Measurements from ENCODE around the gene TMUB1. TPM values are rescaled to one million over a fixed set of nuclear protein-coding genes. Genes with fewer than 3 reads are reported as not detected.

The TMUB1 gene
- total and polyA plus RNA-seq, 2 donors (not counting 1 experiment from before 2014, with no cell fraction given): 49.2 to 102 TPM

GRCh38 chr7:151087245-151088018 is 4.1 kb upstream of the TMUB1 start:
- H3K4me1 Mint-ChIP-seq: peaks cover 41% of the 10 kb centered on the region
- ChIA-PET POLR2A (no interaction called here), CTCF (interaction anchor here (1.3 kb wide), 1 partner anchor 36 kb away, joined by 4 read pairs; no protein-coding TSS in a partner anchor)
- H3K27ac Mint-ChIP-seq: peak overlapping the region; percentile 72
- H3K4me1 ChIP-seq (ENCODE audit: control insufficient read depth in 2 of 2, insufficient read depth in 2 of 2, low read length in 2 of 2): peaks cover 46 to 47% of the 10 kb centered on the region in 2 donors
- peak; percentile 69 for DNase-seq
- H3K4me2 ChIP-seq (replicated peaks; ENCODE audit: low read depth, low read length, poor library complexity, severe bottlenecking): peak overlapping the region; percentile 100
- peak overlapping the region in 4 of 5 experiments; percentile 43 to 75 (median 68) for H3K4me3 ChIP-seq (ENCODE audit: control extremely low read depth in 1 of 5, extremely low read depth in 1 of 5, insufficient read depth in 1 of 5, low read depth in 2 of 5, low read length in 4 of 5)
- TF ChIP-seq CTCF (IDR thresholded peaks at IDR 0.05) (peak; percentile 33), EZH2 (IDR thresholded peaks at IDR 0.05; ENCODE audit: borderline replicate concordance, insufficient read depth, low read depth, low read length, poor library complexity, severe bottlenecking) (peak; percentile 91)
- H2AFZ ChIP-seq (ENCODE audit: insufficient read depth, low read depth, low read length, poor library complexity, severe bottlenecking): peak overlapping the region; percentile 84
- no peaks in the 10 kb centered on the region for H3K9me3 Mint-ChIP-seq (ENCODE audit: insufficient read depth)
- H4K20me1 ChIP-seq (ENCODE audit: control insufficient read depth, insufficient read depth, low read length, poor library complexity, severe bottlenecking): peaks cover 2% of the 10 kb centered on the region
- intact Hi-C loops (cut with micrococcal nuclease): loop anchor here (1.0 to 10.0 kb wide), 4 partner anchors 24 to 847 kb away; no protein-coding TSS in a partner anchor
- 1% methylated on average over 69 of the region's 70 CpGs for WGBS (ENCODE audit: insufficient coverage)
- H3K27me3 ChIP-seq (replicated peaks in 1 of 4; ENCODE audit: control extremely low read depth in 1 of 4, control insufficient read depth in 3 of 4, insufficient read depth in 4 of 4, low read length in 3 of 4): peaks cover 0 to 57% (median 17%) of the 10 kb centered on the region in 4 experiments
- peak overlapping the region in 1 of 2 donors; percentile 33 for H3K27ac ChIP-seq (ENCODE audit: low read length in 2 of 2)
- H3K27me3 Mint-ChIP-seq: peaks cover 23% of the 10 kb centered on the region
- H3K79me2 ChIP-seq (ENCODE audit: control insufficient read depth, insufficient read depth, low read length): peaks cover 9% of the 10 kb centered on the region
- H3K4me3 Mint-ChIP-seq: peak overlapping the region; percentile 91
- H3K9ac ChIP-seq (ENCODE audit: low read length): peak overlapping the region; percentile 83
- H3K9me3 ChIP-seq (ENCODE audit: control extremely low read depth in 1 of 3, control insufficient read depth in 2 of 3, insufficient read depth in 1 of 3, low read length in 2 of 3): peaks cover 0 to 4% (median 0%) of the 10 kb centered on the region in 3 donors
- H3K36me3 ChIP-seq (replicated peaks in 1 of 2; ENCODE audit: control extremely low read depth in 1 of 2, control insufficient read depth in 1 of 2, extremely low read depth in 1 of 2, insufficient read depth in 2 of 2, low read length in 1 of 2): no peaks in the 10 kb centered on the region
- ATAC-seq (ENCODE audit: low read depth): peak; percentile 7

GRCh38 chr7:151086802-151087244 is 3.5 kb upstream of the TMUB1 start:
- intact Hi-C loops (cut with micrococcal nuclease): loop anchor here (1.0 to 10.0 kb wide), 4 partner anchors 24 to 848 kb away; no protein-coding TSS in a partner anchor
- peaks cover 15% of the 10 kb centered on the region for H3K79me2 ChIP-seq (ENCODE audit: control insufficient read depth, insufficient read depth, low read length)

More at GRCh38 chr7:151086802-151087244, 3.5 kb upstream of the TMUB1 start:
- Mint-ChIP-seq H3K4me1 (peaks cover 45% of the 10 kb centered on the region), H3K9me3 (ENCODE audit: insufficient read depth) (no peaks in the 10 kb centered on the region), H3K27me3 (peaks cover 23% of the 10 kb centered on the region), H3K27ac (peak overlapping the region; percentile 72), H3K4me3 (peak overlapping the region; percentile 91)
- DNase-seq (peak; percentile 62), ATAC-seq (ENCODE audit: low read depth) (no peak)
- TF ChIP-seq EZH2 (IDR thresholded peaks at IDR 0.05; ENCODE audit: borderline replicate concordance, insufficient read depth, low read depth, low read length, poor library complexity, severe bottlenecking) (no peak), CTCF (IDR thresholded peaks at IDR 0.05) (no peak)
- Histone ChIP-seq H3K36me3 (replicated peaks in 1 of 2; ENCODE audit: control extremely low read depth in 1 of 2, control insufficient read depth in 1 of 2, extremely low read depth in 1 of 2, insufficient read depth in 2 of 2, low read length in 1 of 2) (no peaks in the 10 kb centered on the region), H3K9me3 (ENCODE audit: control extremely low read depth in 1 of 3, control insufficient read depth in 2 of 3, insufficient read depth in 1 of 3, low read length in 2 of 3) (peaks cover 0 to 4% (median 0%) of the 10 kb centered on the region in 3 donors), H3K4me2 (replicated peaks; ENCODE audit: low read depth, low read length, poor library complexity, severe bottlenecking) (peak overlapping the region; percentile 100), H2AFZ (ENCODE audit: insufficient read depth, low read depth, low read length, poor library complexity, severe bottlenecking) (peak overlapping the region; percentile 84), H3K4me1 (ENCODE audit: control insufficient read depth in 2 of 2, insufficient read depth in 2 of 2, low read length in 2 of 2) (peaks cover 52 to 53% of the 10 kb centered on the region in 2 donors), H4K20me1 (ENCODE audit: control insufficient read depth, insufficient read depth, low read length, poor library complexity, severe bottlenecking) (peaks cover 8% of the 10 kb centered on the region), H3K27me3 (replicated peaks in 1 of 4; ENCODE audit: control extremely low read depth in 1 of 4, control insufficient read depth in 3 of 4, insufficient read depth in 4 of 4, low read length in 3 of 4) (peaks cover 0 to 57% (median 17%) of the 10 kb centered on the region in 4 experiments), H3K27ac (ENCODE audit: low read length in 2 of 2) (peak overlapping the region in 1 of 2 donors; percentile 33), H3K9ac (ENCODE audit: low read length) (peak overlapping the region; percentile 83), H3K4me3 (ENCODE audit: control extremely low read depth in 1 of 5, extremely low read depth in 1 of 5, insufficient read depth in 1 of 5, low read depth in 2 of 5, low read length in 4 of 5) (peak overlapping the region in 4 of 5 experiments; percentile 43 to 75 (median 68))
- POLR2A ChIA-PET: no interaction called here
- under 1% methylated on average over 55 of the region's 56 CpGs for WGBS (ENCODE audit: insufficient coverage)
- CTCF ChIA-PET: no interaction called here

Measured in B cell (primary cell).